H1 (cell line): ENCODE measurements around the gene VIPR2. TPM values are rescaled to one million over a fixed set of nuclear protein-coding genes. Genes with fewer than 3 reads are reported as not detected.

ENCODE experiments used
- CTCF ChIA-PET: fragments of 300-600 bp; sonication (Branson Sonifier 250); formaldehyde crosslinking; loops from one replicate; lab custom pipeline; 2021; ENCODE audit not compliant: partially characterized antibody; lab: Charles Lee
- POLR2A ChIA-PET: fragments of 300-600 bp; sonication (Branson Sonifier 250); formaldehyde crosslinking; loops from one replicate; lab custom pipeline; 2021; ENCODE audit warnings: inconsistent platforms; ENCODE audit not compliant: partially characterized antibody; lab: Charles Lee
- DNase-seq, 2 experiments: peaks; one replicate each; pipeline versions ENCODE4 v3.0.0 to v3.0.0-alpha.2; 2010 to 2022; ENCODE audit warnings: low spot score in 2 of 2, low read depth in 1 of 2, mixed read lengths in 1 of 2
- FAIRE-seq: peaks from 2 replicates; lab custom pipeline; 2011; peaks lifted over from hg19 to GRCh38; lab: Jason Lieb, UNC
- H2AFZ ChIP-seq: 2 replicates; pipeline ENCODE4 v1.8.1; 2012; ENCODE audit warnings: low read length, inconsistent platforms
- H2AK5ac ChIP-seq: 2 replicates; pipeline ENCODE4 v1.6.1; 2013; ENCODE audit warnings: low read depth, low read length
- H2BK120ac ChIP-seq: replicated peaks from 2 replicates; pipeline ENCODE3; 2013; ENCODE audit warnings: low read depth, low read length, inconsistent platforms
- H2BK12ac ChIP-seq: 2 replicates; pipeline ENCODE4 v1.6.1; 2013; ENCODE audit warnings: low read depth, low read length
- H2BK15ac ChIP-seq: 2 replicates; pipeline ENCODE4 v1.6.1; 2013; ENCODE audit warnings: low read length
- H2BK20ac ChIP-seq: 2 replicates; pipeline ENCODE4 v1.6.1; 2013; ENCODE audit warnings: low read length
- H2BK5ac ChIP-seq: 2 replicates; pipeline ENCODE4 v1.6.1; 2013; ENCODE audit warnings: low read depth, low read length
- H3K14ac ChIP-seq: 2 replicates; pipeline ENCODE4 v1.6.1; 2013; ENCODE audit warnings: inconsistent platforms; ENCODE audit not compliant: insufficient read length
- H3K18ac ChIP-seq: 2 replicates; pipeline ENCODE4 v1.6.1; 2013; ENCODE audit warnings: low read length; ENCODE audit errors: extremely low read depth
- H3K23ac ChIP-seq: 2 replicates; pipeline ENCODE4 v1.6.1; 2013; ENCODE audit warnings: inconsistent platforms; ENCODE audit not compliant: insufficient read length
- H3K23me2 ChIP-seq: 2 replicates; pipeline ENCODE4 v1.6.1; 2013; ENCODE audit warnings: low read depth, low read length
- H3K27ac ChIP-seq: 2 replicates; pipeline ENCODE4 v1.6.1; 2011; ENCODE audit warnings: low read depth, low read length, inconsistent platforms
- H3K27me3 ChIP-seq, 4 experiments: replicated peaks in 1 of 4; 1 replicate in 1 of 4; 2 replicates in 3 of 4; pipeline versions ENCODE4 v1.6.1 to v1.8.1; 2011 to 2013; ENCODE audit warnings: low read length in 3 of 4, mild to moderate bottlenecking in 3 of 4, inconsistent platforms in 2 of 4, mixed read lengths in 2 of 4, moderate library complexity in 1 of 4; ENCODE audit not compliant: control insufficient read depth in 3 of 4, insufficient read depth in 3 of 4; ENCODE audit errors: extremely low read depth in 1 of 4
- H3K36me3 ChIP-seq, 4 experiments: 2 replicates each; pipeline versions ENCODE4 v1.6.1 to v1.8.1; 2011 to 2013; ENCODE audit warnings: mild to moderate bottlenecking in 4 of 4, low read length in 3 of 4, moderate library complexity in 2 of 4, control low read depth in 1 of 4, inconsistent platforms in 1 of 4; ENCODE audit not compliant: insufficient read depth in 4 of 4, control insufficient read depth in 2 of 4
- H3K4ac ChIP-seq: replicated peaks from 2 replicates; pipeline ENCODE3; 2013; ENCODE audit warnings: low read length, low read depth, mixed read lengths, inconsistent platforms; ENCODE audit not compliant: insufficient read length
- H3K4me1 ChIP-seq, 4 experiments: replicated peaks in 1 of 4; 1 replicate in 1 of 4; 2 replicates in 3 of 4; pipeline versions ENCODE4 v1.6.1 to v1.8.1; 2011 to 2013; ENCODE audit warnings: low read length in 3 of 4, inconsistent platforms in 2 of 4, mixed read lengths in 1 of 4; ENCODE audit not compliant: insufficient read depth in 4 of 4, control insufficient read depth in 3 of 4
- H3K4me2 ChIP-seq, 2 experiments: 2 replicates each; pipeline versions ENCODE4 v1.6.1 to v1.8.1; 2011 to 2013; ENCODE audit warnings: low read depth in 2 of 2, low read length in 2 of 2, control low read depth in 1 of 2, inconsistent platforms in 1 of 2, mild to moderate bottlenecking in 1 of 2; ENCODE audit not compliant: insufficient read depth in 1 of 2
- H3K4me3 ChIP-seq, 4 experiments: fragments of 200-600, 300-600 bp in 1 of 4; sonication (generic), shearing (Covaris generic), sonication (Bioruptor Twin) in 1 of 4; 2 replicates each; pipeline versions ENCODE4 v1.5.1 to v1.8.1; 2011 to 2016; ENCODE audit warnings: low read length in 4 of 4, low read depth in 3 of 4, control low read depth in 2 of 4, inconsistent platforms in 2 of 4, mild to moderate bottlenecking in 2 of 4, mixed read lengths in 1 of 4, moderate library complexity in 1 of 4; ENCODE audit not compliant: insufficient read depth in 2 of 4; ENCODE audit errors: extremely low read depth in 1 of 4
- H3K56ac ChIP-seq: replicated peaks from 2 replicates; pipeline ENCODE3; 2013; ENCODE audit warnings: low read depth, mild to moderate bottlenecking, mixed read lengths, low read length, inconsistent platforms; ENCODE audit not compliant: insufficient read length
- H3K79me1 ChIP-seq: 2 replicates; pipeline ENCODE4 v1.6.1; 2013; ENCODE audit warnings: low read depth, low read length, control low read depth
- H3K79me2 ChIP-seq, 2 experiments: 2 replicates each; pipeline versions ENCODE4 v1.6.1 to v1.8.1; 2012 to 2013; ENCODE audit warnings: low read length in 2 of 2, mild to moderate bottlenecking in 2 of 2, inconsistent platforms in 1 of 2; ENCODE audit not compliant: insufficient read depth in 2 of 2, control insufficient read depth in 1 of 2
- H3K9ac ChIP-seq, 4 experiments: replicated peaks in 1 of 4; 1 replicate in 1 of 4; 2 replicates in 3 of 4; pipeline versions ENCODE4 v1.6.1 to v1.8.1; 2011 to 2013; ENCODE audit warnings: low read depth in 3 of 4, low read length in 3 of 4, control low read depth in 2 of 4, mild to moderate bottlenecking in 2 of 4, moderate library complexity in 2 of 4, inconsistent platforms in 1 of 4; ENCODE audit errors: extremely low read depth in 1 of 4
- H3K9me3 ChIP-seq, 2 experiments: 2 replicates each; pipeline versions ENCODE4 v1.6.1 to v1.8.1; 2012 to 2013; ENCODE audit warnings: mild to moderate bottlenecking in 2 of 2, moderate library complexity in 2 of 2, control low read depth in 1 of 2, inconsistent platforms in 1 of 2, low read depth in 1 of 2, low read length in 1 of 2, mixed read lengths in 1 of 2; ENCODE audit not compliant: insufficient read depth in 2 of 2
- H4K20me1 ChIP-seq, 2 experiments: replicated peaks in 1 of 2; 2 replicates each; pipeline versions ENCODE3 to v1.8.1; 2011 to 2013; ENCODE audit warnings: inconsistent platforms in 2 of 2, low read length in 2 of 2, mild to moderate bottlenecking in 1 of 2; ENCODE audit not compliant: insufficient read depth in 2 of 2, control insufficient read depth in 1 of 2
- H4K5ac ChIP-seq: 2 replicates; pipeline ENCODE4 v1.6.1; 2013; ENCODE audit warnings: low read length, low read depth, mixed read lengths, inconsistent platforms; ENCODE audit not compliant: insufficient read length
- H4K8ac ChIP-seq: 2 replicates; pipeline ENCODE4 v1.8.0; 2013; ENCODE audit warnings: mild to moderate bottlenecking, moderate library complexity, low read length, inconsistent platforms; ENCODE audit not compliant: insufficient read depth; ENCODE audit errors: extremely low read depth
- H4K91ac ChIP-seq: replicated peaks from 2 replicates; pipeline ENCODE3; 2013; ENCODE audit warnings: low read length, mixed read lengths, inconsistent platforms; ENCODE audit not compliant: insufficient read length
- whole genome bisulfite sequencing, 2 experiments: shearing (Covaris generic) in 1 of 2; methylation state at CpG; one replicate each; pipeline versions ENCODE4 v1.1.6 to v1.1.7; 2013 to 2015; ENCODE audit warnings: low lambda C conversion rate in 2 of 2, mixed read lengths in 2 of 2, inconsistent platforms in 1 of 2, low coverage in 1 of 2, missing lambda C conversion rate in 1 of 2; ENCODE audit not compliant: insufficient replicate concordance in 2 of 2, insufficient coverage in 1 of 2, insufficient read length in 1 of 2; ENCODE audit errors: extremely low coverage in 1 of 2, missing lambda C conversion rate in 1 of 2; 5-methylcytosine and 5-hydroxymethylcytosine counted together
- polyA plus RNA-seq, 7 experiments: library from polyadenylated mRNA; depleted of rRNA in 3 of 7; stranded (reverse) in 5 of 7; unstranded in 2 of 7; fragments of >200 nt in 5 of 7; fragments of 200-250 nt in 2 of 7; gene quantifications; 1 replicate in 5 of 7; 2 replicates in 1 of 7; 4 replicates in 1 of 7; pipeline versions ENCODE4 v1.2.1 to v1.2.3, GENCODE V29; 2011 to 2013; ENCODE audit warnings: missing spikeins in 2 of 7, mixed read lengths in 2 of 7
- total RNA-seq: library from RNA; stranded (reverse); fragmentation: NEBNext Ultra II Directional; extraction: Animal tissue kit (Norgen Biotek cat#: 25700); gene quantifications from 2 replicates; pipeline ENCODE4 v1.2.1, GENCODE V29; 2021

The VIPR2 gene
- total and polyA plus RNA-seq, 2 of the 8 experiments (the other 6 are each of a cell fraction or from before 2014, with no cell fraction given): 2.4 to 6.3 TPM

- Histone ChIP-seq H3K4me3 (no peak overlapping the region), H4K5ac (no peak overlapping the region), H3K23me2 (no peaks in the 10 kb centered on the region), H3K56ac (no peak overlapping the region), H3K4me1 (no peaks in the 10 kb centered on the region), H3K9ac (no peak overlapping the region), H4K20me1 (no peaks in the 10 kb centered on the region), H3K18ac (no peak overlapping the region), H3K9me3 (no peaks in the 10 kb centered on the region), H3K4ac (no peak overlapping the region), H3K79me2 (no peaks in the 10 kb centered on the region), H3K36me3 (peaks cover 0 to 5% (median 0%) of the 10 kb centered on the region in 4 experiments; a peak in 2 of 8 replicates), H2BK120ac (no peak overlapping the region), H4K8ac (no peak overlapping the region), H3K14ac (no peak overlapping the region), H3K23ac (no peak overlapping the region), H3K27ac (no peak overlapping the region), H2BK12ac (no peak overlapping the region), H2BK15ac (no peak overlapping the region), H3K4me2 (no peak overlapping the region), H2AK5ac (no peak overlapping the region), H2BK20ac (no peak overlapping the region), H3K27me3 (no peaks in the 10 kb centered on the region), H4K91ac (no peak overlapping the region), H2AFZ (no peak overlapping the region), H2BK5ac (no peak overlapping the region), H3K79me1 (no peaks in the 10 kb centered on the region)
- no peak for FAIRE-seq
- CTCF ChIA-PET: no interaction called here
- peak in 1 of 2 experiments; percentile 33 for DNase-seq
- POLR2A ChIA-PET: no interaction called here
- 90% methylated on average over 22 of the region's 22 CpGs; no CpG with 5 or more reads in 1 of the 2 experiments for WGBS, 2 experiments
Observed at GRCh38 chr7:159098811-159099655, 45.6 kb downstream of the VIPR2 start.
